OCI-M2 (cell line): Measurements from ENCODE around the gene CTBP2.
"Not testable (repeated sequence)": the region's sequence is repeated elsewhere in the genome, so short reads cannot be mapped to it uniquely, and the experiment has no call there.

Experiments used
- DNase-seq: peaks from one replicate; lab custom pipeline; 2025; ENCODE audit not compliant: unreplicated experiment; lab: John Stamatoyannopoulos, UW

Gene CTBP2

GRCh38 chr10:125186431-125187170, 26.2 kb upstream of the CTBP2 start:
- DNase-seq, result no peak

GRCh38 chr10:125179107-125179506, 18.7 kb upstream of the CTBP2 start:
- DNase-seq, result not testable (repeated sequence)

- DNase-seq, result no peak
These were observed 17.6 kb upstream of the CTBP2 start for GRCh38 chr10:125177641-125178640.

GRCh38 chr10:125175807-125176206, 15.4 kb upstream of the CTBP2 start:
- no peak for DNase-seq

GRCh38 chr10:125174360-125174759, 14.0 kb upstream of the CTBP2 start:
- DNase-seq, result no peak

GRCh38 chr10:125172694-125173093, 12.3 kb upstream of the CTBP2 start:
- DNase-seq, result no peak

- DNase-seq, result no peak
These were observed 11.3 kb upstream of the CTBP2 start for GRCh38 chr10:125171402-125172306.

- no peak for DNase-seq
These were observed 9.6 kb upstream of the CTBP2 start for GRCh38 chr10:125169915-125170314.

GRCh38 chr10:125169279-125169678, 8.9 kb upstream of the CTBP2 start:
- DNase-seq, result no peak

GRCh38 chr10:125166658-125167057, 6.3 kb upstream of the CTBP2 start:
- no peak for DNase-seq

GRCh38 chr10:125165584-125166573, 5.5 kb upstream of the CTBP2 start:
- no peak for DNase-seq

- no peak for DNase-seq
These were observed 4.1 kb upstream of the CTBP2 start for GRCh38 chr10:125164421-125164820.

GRCh38 chr10:125163803-125164202, 3.4 kb upstream of the CTBP2 start:
- no peak for DNase-seq

- not testable (repeated sequence) for DNase-seq
These were observed 2.9 kb upstream of the CTBP2 start for GRCh38 chr10:125163312-125163711.

GRCh38 chr10:125162120-125162931, 2.0 kb upstream of the CTBP2 start:
- no peak for DNase-seq

GRCh38 chr10:125161707-125162119, 1.4 kb upstream of the CTBP2 start:
- no peak for DNase-seq

GRCh38 chr10:125160856-125161706, 718 bp upstream of the CTBP2 start:
- DNase-seq, result no peak

- no peak for DNase-seq
These were observed 854 bp downstream of the CTBP2 start for GRCh38 chr10:125159486-125159931.
